HG02981 (cell line): ENCODE measurements around the gene SH3BGRL3.

Source experiments
- ATAC-seq: cut with Tn5 transposase; IDR thresholded peaks from one replicate; pipeline ENCODE4 v1.9.1; 2021; ENCODE audit warnings: mild to moderate bottlenecking, moderate library complexity; ENCODE audit not compliant: unreplicated experiment

Gene SH3BGRL3

DNA sequence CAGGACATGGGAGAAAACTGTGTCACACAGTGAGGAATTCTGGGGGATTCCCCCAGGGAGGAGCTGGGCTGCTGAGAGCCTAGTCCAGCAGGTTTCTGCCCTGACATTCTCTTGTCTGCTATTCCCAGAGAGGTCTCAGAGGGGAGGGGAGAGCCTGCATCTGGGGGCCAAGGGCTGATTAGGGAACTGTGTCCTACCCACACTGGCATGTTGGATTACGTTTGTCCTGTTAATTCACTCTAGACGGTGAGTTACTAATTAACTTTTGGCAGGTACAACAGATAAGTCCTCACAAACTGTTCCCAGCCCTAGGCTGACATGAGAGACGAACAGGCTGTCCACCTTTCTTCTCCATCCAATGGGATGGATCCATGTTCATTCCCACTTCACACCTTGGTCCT is 2.6 kb upstream of the SH3BGRL3 start:
- ATAC-seq: no peak

DNA sequence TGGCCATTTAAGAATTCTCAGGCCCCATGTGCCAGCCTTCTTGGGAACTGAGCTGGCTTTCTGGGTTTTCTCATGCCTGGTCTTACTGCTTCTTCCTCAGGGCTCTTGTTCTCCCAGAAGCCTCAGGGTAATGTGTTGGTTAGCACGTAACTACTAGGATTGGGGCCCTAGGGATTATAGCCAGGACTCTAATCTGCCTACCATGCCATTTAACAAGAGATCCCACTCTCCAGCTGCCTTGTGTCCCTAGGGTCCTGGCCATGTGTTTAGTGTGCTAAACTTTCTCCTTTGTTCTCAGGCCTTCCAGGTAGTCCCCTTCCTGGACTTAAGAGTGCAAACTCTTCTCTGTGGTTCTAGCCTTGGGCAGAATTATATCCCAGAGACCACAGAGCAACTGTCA is 2.2 kb upstream of the SH3BGRL3 start:
- ATAC-seq: no peak

DNA sequence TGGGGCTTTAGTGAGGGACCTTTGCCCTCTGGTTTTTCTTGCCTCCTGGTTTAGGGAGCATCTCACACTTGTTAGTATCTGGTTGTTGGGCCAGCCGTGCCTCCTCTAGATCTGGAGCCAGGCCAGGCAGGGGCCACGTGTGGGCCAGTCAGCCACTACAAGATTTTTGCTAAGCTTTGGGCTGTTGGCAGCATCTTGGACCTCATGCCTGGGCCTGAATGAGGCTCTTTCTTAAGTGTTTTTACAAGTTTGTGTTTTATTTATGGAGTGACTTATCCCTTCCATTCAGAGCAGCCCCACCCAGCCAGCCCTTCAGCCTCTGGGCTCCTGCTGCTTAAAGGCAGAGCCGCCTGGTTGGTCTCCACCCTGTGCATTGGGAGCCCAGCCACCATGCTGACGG is 1.6 kb upstream of the SH3BGRL3 start:
- ATAC-seq: no peak

DNA sequence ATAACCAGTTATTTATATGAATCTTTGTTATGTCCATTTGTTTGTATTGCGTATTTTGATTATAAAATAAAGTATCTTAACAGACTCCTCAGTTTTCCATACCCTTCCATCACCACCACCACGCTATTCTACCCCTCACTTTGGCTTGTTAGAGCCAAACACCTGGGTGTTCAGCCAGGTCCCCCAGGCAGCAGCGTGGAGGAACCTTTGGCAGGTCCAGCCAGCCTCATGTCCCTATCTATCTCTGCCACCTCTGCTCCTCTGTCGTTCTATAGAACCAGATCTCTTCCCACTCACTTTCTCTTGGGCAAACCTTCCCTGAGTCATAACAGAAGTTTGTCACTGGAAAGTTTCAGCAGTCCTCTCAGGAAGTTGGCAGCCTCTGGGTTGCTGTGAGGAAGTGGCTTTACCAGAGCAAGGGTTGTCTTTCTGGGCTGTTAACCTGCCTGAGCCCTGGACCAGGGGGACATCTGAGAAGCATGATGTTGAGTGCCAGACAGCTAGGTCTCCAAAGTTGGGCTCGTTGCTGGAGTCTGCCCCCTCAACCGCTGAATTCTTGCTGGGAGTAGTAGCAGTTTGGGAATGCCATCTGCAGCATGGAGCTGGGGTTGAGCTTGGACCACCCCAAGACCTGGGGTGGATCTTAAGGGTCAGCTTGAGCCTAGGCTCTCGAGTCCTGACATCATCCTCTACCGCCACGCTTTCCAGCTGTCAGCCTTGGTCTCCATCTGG is 996 bp upstream of the SH3BGRL3 start:
- no peak for ATAC-seq

DNA sequence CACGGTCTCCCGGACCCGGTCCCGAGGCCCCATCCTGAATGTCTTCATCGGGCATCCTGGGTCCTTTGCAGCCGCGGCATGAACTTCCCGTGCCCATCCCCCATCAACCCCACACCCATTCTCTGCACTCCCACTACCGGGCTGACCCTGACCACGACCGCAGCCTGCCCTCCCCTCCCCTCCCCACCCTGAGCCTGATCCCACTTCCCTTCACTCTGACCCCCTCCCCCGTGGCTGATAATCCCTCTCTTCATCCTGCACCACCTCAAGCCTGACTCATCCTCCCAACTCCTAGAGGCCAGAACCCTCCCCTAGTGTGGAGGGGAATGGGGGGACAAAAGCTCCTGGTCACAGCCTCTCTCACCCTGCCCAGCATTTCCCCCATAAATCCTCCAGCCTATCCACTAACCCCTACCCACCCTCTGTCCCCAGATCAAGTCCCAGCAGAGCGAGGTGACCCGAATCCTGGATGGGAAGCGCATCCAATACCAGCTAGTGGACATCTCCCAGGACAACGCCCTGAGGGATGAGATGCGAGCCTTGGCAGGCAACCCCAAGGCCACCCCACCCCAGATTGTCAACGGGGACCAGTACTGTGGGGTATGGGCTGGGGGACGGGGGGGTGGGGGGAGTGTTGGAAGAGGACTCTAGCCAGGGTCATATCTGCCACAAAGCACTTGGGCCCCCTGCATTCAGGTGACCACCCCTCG is 602 bp downstream of the SH3BGRL3 start:
- ATAC-seq: no peak

DNA sequence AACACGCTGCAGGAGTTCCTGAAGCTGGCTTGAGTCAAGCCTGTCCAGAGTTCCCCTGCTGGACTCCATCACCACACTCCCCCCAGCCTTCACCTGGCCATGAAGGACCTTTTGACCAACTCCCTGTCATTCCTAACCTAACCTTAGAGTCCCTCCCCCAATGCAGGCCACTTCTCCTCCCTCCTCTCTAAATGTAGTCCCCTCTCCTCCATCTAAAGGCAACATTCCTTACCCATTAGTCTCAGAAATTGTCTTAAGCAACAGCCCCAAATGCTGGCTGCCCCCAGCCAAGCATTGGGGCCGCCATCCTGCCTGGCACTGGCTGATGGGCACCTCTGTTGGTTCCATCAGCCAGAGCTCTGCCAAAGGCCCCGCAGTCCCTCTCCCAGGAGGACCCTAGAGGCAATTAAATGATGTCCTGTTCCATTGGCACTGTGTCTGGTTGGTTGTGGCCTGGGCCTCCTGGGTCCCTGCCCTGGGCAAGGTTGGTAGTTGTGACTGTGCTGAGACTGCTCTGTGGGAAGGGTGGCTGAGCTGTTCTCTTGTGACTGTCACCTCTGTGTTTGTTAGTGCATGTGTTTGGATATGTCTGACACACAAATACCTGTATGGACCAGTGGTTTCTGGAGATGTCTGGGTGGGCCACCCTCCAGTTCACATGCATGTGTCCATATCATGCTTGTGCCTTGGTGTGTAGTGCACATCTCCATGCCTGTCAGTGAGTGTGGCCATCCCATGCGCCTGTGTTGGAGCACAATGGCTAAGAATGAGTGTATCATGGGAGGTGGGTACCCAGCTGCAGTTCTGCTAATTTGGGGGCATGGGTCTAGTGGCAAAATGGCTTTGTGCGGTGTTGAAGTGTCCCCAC is 1.4 kb downstream of the SH3BGRL3 start:
- ATAC-seq: no peak

DNA sequence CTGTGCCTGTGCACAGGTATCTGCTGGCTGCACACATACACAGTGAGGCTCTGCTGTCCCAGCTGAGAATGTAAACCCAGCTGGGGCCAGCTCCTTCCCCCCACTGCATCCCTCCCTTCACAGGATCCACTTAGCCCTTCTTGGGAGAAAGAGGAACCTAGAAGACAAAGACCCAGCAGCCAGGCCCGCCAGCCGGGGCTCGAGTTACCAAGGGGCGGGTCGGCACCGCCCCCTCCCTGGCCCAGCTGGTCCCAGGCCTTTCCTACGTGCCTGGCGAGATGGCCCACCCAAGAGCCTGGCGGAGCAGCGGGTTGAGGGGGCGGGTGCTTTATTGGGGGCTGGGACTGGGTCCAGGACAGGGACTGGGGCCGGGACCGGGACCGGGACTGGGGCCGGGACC is 2.1 kb downstream of the SH3BGRL3 start:
- no peak for ATAC-seq

DNA sequence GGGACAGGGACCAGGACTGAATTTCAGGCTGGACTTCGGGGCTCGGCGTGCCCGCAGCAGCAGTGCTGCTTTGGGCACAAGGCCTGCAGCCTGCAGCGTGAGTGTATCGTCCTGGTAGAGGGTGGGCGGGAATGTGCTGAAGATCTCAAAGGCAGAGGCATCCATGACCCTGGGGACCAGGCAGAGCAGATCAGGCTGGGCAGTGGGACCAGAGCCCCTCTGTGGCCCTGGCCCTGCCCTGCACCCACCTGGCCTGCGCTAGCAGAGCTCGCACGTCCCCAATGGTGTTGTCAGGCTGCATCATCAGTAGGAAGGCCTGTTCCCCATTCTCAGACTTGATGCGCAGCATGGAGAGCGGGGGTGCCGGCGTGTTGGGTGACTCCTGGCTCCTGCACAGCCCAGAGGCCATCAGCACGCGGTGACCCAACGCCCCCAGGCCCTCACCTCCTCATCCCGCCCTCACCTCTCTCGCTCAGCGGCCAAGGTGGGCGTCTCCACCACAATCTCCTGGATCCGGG is 2.6 kb downstream of the SH3BGRL3 start:
- no peak for ATAC-seq

DNA sequence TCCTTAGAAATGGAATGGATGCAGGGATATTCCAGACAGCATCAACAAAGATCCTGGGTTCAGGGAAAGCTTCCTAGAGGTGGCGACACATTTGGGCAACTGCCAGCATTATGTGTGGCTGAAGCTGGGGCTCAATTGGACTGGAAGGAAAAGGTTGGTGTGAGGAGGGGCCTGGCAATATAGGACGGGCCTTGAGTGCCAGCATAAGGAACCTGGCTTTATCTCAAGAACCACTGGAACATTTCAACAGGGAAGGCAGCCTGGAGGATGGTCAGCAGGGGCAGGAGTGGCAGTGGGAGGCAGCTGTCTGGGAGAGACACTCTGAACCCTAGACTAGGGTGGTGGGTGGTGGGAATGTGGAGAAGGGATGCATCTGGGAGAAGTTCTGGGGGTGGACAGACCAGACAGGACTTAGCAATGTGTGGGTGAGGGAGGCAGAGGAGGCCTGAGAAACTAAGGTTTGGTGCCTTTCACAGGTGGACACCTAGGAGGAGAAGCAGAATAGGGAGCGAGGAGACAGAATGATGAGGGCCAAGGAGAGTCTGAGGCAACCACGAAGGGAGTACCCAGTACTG is 3.5 kb downstream of the SH3BGRL3 start:
- ATAC-seq: no peak

DNA sequence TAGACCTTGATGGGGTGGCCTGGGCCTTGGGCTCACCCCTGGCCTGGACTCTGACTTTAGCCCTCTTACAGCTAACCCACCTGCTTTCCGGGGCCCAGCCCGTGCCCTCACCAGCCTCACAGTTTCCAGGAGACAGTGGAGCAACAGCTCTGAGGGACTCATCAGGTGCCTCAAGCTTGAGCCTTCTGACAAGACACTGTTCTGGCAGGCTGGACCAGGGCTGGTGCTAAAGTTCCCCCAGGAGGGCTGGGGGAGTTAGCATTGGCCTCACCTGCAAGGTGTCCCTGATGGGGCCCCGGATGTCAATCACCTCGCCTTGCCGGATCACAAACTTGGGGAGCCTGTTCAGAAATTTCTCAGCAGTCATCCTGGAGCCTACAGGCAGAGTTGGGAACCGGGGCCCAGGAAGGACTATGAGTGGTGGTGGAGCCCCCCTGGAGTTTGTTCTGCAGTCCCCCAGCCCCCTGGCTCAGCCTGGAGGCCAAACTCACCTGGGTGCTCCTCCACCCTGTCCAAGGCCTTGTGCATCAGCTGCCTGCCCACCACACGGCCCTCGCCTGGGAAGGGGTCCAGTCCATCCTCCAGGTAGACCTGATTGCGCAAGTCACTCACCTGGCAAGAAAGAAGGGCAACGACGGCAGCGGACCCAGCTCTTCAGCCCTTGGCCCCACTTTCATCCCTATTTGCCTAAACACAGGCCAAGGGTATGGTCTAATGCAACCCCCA is 4.1 kb downstream of the SH3BGRL3 start:
- ATAC-seq: no peak

DNA sequence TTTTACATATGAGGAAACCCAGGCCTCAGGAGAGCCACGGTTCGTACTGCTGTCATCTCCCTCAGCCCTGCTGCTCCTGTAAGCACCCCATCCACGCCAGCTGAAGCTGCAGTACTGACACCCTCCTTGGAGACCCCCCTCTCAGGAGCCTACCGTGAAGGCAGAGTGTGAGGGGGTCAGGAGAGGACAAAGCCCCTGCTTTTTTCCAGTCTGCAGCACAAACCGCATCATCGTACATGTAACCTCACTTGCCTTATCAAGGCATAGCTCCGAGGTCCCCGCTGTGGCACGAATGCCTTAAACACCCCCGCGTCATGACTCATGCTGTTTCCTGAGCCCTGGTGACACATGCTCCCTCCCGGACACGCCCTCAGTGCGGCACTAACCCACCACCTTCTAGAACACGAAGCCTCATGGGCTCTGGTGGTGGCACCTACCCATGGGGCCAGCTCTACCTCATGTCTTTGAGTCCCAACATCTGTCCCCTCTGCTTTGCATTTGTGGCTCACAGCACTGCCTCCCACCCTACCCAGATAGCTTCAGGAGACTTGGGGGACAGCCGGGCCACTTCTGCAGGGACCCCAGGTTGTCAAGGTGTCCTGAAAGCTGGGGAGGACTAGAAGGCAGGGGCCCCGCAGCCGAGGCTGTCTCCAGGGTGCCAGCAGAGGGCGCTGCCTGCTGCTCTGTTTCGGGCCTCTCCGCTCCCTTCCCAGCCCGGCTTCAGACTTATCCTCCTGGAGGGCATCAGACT is 4.9 kb downstream of the SH3BGRL3 start:
- ATAC-seq: no peak

DNA sequence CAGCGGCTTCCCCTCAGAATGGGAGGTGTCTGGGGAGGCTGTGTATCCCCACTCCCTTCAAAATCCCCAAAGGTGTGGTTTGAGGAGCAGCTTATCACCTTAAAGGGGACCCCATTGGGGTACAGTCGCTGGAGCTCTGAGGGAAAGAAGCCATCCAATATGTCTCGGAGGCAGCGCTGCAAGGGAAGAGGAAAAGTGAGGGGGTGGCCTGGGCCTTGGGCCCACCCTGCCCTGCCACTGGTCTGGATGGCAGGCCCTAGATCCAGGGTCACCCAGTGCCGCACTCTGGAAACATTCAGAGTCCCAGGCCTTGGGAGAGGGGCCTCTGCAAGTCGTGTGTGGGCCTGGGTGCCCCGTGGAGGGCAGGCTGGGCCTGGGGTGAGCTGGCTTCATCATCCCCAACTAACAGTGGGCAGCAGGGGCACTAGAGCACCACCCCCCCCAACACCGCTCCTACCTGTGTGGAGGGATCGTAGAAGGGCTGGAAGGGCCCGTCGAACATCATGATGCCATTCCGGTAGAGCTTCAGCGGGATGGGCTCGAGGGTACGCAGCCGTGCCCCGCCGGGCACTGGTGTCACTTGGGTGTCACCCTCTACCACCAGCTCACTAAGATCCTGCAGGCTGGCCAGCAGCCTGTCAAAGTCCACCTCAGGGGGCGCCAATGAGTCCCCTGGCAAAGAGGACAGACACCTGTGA is 5.6 kb downstream of the SH3BGRL3 start:
- ATAC-seq: no peak

DNA sequence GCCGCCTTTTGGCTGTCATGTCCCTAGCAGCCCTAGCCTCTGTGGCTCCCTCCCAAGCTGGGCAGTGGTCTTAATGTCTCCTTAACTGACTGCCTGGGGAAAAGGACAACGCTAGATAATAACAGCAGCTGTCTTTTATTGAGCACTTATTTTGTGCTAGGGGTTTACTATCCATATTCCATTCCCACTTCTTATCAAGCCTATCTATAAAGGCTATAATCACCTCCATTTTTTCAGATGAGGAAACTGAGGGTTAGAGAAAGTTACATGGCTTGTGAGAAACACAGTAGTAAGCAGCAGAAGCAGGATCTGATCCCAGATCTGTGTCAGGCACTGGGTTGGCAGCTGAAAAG is 6.2 kb downstream of the SH3BGRL3 start:
- no peak for ATAC-seq

DNA sequence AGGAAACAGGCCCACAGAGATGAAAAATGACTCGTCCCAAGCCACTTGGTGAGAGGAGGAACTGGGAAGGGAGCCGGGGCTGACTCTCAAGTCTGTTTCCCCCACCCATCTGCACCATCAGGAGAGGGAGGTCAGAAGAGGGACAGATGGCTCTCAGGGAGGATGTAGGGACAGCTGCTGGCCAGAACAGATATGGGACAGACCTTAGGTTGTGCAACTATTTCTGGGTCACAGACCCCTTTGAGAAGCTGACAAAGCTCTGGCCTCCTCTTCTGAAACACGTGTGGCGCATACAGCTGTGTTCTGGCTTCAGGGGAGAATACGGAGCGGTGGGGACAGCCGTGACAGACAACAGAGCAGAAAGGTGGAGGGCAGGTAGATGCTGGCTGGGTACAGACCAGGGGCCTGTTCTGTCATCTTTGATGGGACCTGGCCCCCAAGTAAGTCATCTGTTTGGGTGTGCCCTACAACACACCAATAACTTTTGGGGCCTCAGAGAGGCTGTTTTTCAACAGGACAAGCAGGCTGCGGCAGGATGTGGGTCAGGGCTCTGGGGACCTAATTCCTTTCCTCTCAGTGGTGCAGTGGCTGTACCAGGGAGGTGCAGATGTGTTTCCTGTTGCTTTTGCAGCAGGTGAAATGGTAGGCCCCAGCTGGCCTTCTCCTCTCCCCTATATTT is 7.3 kb downstream of the SH3BGRL3 start:
- peak; percentile 38 for ATAC-seq

DNA sequence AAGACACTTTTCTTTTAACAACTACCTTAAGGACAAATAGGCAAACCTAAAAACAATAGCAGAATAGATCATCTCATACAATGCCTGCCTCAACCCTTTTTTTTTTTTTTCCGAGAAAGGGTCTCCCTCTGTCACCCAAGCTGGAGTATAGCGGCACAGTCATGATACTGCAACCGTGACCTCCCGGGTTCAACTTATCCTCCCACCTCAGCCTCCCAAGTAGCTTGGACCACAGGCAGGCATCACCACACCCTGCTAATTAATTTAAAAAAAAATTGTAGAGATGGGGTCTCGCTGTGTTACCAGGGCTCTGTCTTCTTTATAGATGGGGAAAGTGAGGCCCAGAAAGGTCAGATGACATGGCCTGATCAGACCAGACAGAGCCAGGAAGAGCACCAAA is 7.9 kb downstream of the SH3BGRL3 start:
- ATAC-seq: no peak

DNA sequence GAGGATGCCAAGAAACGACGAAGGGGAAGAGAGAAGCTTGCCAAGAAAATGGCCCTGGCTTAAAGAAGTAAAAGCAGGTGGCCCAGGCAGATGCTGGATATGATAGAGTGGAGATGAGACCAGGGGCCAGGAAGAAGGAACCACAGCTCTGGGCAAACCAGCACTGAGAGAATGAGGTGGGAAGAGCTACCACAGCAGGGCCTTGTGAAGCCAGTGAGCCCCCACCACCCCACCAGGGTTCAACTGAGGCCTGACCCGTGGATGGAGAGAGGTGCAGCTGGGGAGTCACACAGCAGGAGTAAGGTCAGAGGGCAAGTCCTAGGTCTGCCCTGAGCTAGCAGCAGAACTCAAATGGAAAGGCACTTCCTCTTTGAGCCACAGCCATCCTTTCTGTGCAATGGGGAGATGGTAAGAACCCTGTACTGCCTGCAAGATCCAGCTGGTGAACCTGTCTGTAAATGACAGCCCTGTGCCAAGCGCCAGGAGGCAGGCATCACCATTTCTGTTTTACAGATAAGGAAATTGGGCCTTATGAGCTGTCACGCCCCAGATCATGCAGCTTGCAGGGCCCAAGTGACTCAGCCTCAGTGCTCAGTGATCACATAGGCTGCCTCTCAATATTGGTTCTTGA is 8.5 kb downstream of the SH3BGRL3 start:
- ATAC-seq: no peak

DNA sequence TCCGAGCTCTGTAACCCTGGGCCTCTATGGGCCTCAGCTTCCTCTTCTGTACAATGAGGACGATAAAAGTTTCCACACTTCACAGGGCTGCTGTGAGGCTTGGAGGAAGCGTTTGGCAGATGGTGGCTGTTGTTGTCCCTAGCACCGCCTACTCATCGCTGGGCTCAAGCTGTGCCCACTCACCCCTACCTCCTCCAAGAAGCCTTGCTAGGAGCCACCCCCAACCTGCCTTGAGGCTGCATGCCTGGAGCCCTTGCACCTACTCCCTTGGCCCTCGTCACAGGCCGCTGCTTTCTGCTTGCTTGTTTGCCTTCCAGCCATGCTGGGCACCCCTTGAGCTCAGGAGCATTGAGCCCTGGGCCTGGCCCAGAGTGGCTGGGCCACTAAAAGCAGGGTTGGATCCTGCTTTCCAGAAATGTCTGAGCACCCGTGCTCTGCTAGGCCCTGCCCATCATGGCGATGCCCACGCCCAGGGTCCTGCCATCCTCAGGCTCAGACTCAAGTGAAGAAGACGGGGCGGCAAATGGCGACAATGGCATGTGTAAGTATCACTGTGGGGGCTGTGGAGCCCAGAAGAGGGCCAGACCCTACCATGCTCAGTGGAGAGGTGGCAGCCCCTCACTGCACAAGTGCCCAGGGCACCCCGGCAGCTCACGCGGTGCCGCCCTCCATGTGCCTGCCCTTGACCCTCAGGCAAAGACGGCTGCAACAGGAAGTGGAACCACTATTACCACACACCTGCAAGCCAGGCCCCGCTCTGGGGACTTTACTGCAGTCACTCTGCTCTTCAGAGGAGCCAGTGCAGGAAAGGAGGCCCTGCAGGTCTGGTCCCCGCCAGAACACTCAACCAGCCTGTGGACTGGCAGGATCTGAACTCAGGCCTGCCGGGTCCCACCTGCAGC is 9.5 kb downstream of the SH3BGRL3 start:
- ATAC-seq: no peak
